IMR-90 (cell line): ENCODE results near the gene LOXL3. TPM values are rescaled to one million over a fixed set of nuclear protein-coding genes. Genes with fewer than 3 reads are reported as not detected.

ENCODE experiments used
- ATAC-seq: fragments of 200-7000 bp; cut with Tn5 transposase; 2 replicates; pipeline ENCODE4 v1.9.1; 2020; ENCODE audit warnings: low read depth, mild to moderate bottlenecking, moderate library complexity
- BruUV-seq: library from RNA; stranded (reverse); fragments of 400-500 nt; replicated peaks from 2 replicates; lab custom pipeline; 2021; lab: Mats Ljungman, UMichigan
- CTCF ChIA-PET: fragments of 300-600 bp; formaldehyde crosslinking; extraction: SDS; loops from one replicate; lab custom pipeline; 2021; ENCODE audit warnings: antibody characterized with exemption; lab: Yijun Ruan, JAX
- POLR2A ChIA-PET: fragments of 300-600 bp; sonication (Branson Sonifier 250); formaldehyde crosslinking; loops from one replicate; lab custom pipeline; 2022; ENCODE audit warnings: antibody characterized with exemption; ENCODE audit not compliant: unreplicated experiment; lab: Charles Lee
- DNase-seq: peaks from one replicate; pipeline ENCODE4 v3.0.0; 2013
- H2AFZ ChIP-seq: replicated peaks from 2 replicates; pipeline ENCODE3; 2013; ENCODE audit warnings: low read length, mild to moderate bottlenecking; ENCODE audit not compliant: poor library complexity
- H2AK5ac ChIP-seq: 2 replicates; pipeline ENCODE4 v1.6.1; 2013; ENCODE audit warnings: low read depth, low read length, inconsistent platforms
- H2AK9ac ChIP-seq: replicated peaks from 2 replicates; pipeline ENCODE3; 2013; ENCODE audit warnings: mild to moderate bottlenecking, low read depth, low read length, moderate library complexity; ENCODE audit not compliant: poor library complexity
- H2BK120ac ChIP-seq: 2 replicates; pipeline ENCODE4 v1.6.1; 2013; ENCODE audit warnings: low read depth, low read length, inconsistent platforms
- H2BK15ac ChIP-seq: 3 replicates; pipeline ENCODE4 v1.6.1; 2013; ENCODE audit warnings: low read depth, low read length, inconsistent platforms
- H2BK20ac ChIP-seq: 2 replicates; pipeline ENCODE4 v1.6.1; 2013; ENCODE audit warnings: low read depth, mild to moderate bottlenecking, inconsistent platforms, low read length, moderate library complexity
- H2BK5ac ChIP-seq: 2 replicates; pipeline ENCODE4 v1.6.1; 2013; ENCODE audit warnings: mild to moderate bottlenecking, low read depth, low read length, inconsistent platforms; ENCODE audit not compliant: poor library complexity, severe bottlenecking
- H3K14ac ChIP-seq: replicated peaks from 2 replicates; pipeline ENCODE4 v1.6.1; 2013; ENCODE audit warnings: low read depth, low read length, inconsistent platforms
- H3K18ac ChIP-seq: 2 replicates; pipeline ENCODE4 v1.6.1; 2013; ENCODE audit warnings: low read depth, low read length, control low read depth
- H3K23ac ChIP-seq: 2 replicates; pipeline ENCODE4 v1.6.1; 2013; ENCODE audit warnings: low read depth, low read length, inconsistent platforms
- H3K27ac ChIP-seq: 2 replicates; pipeline ENCODE4 v1.5.1; 2013; ENCODE audit warnings: mild to moderate bottlenecking, control low read depth, low read length; ENCODE audit not compliant: insufficient read depth
- H3K27me3 ChIP-seq: 2 replicates; pipeline ENCODE4 v1.6.1; 2013; ENCODE audit warnings: low read length; ENCODE audit not compliant: control insufficient read depth, insufficient read depth
- H3K36me3 ChIP-seq: 2 replicates; pipeline ENCODE4 v1.6.1; 2013; ENCODE audit warnings: low read length, mixed read lengths; ENCODE audit not compliant: control insufficient read depth, insufficient read depth
- H3K4ac ChIP-seq: 2 replicates; pipeline ENCODE4 v1.6.1; 2013; ENCODE audit warnings: low read depth, low read length, inconsistent platforms
- H3K4me1 ChIP-seq: 2 replicates; pipeline ENCODE4 v1.6.1; 2013; ENCODE audit warnings: low read length, mixed read lengths; ENCODE audit not compliant: control insufficient read depth, insufficient read depth
- H3K4me2 ChIP-seq: 2 replicates; pipeline ENCODE4 v1.6.1; 2013; ENCODE audit warnings: low read depth, mild to moderate bottlenecking, control low read depth, low read length, moderate library complexity
- H3K4me3 ChIP-seq: 2 replicates; pipeline ENCODE4 v1.5.1; 2013; ENCODE audit warnings: low read depth, mild to moderate bottlenecking, control low read depth, low read length, moderate library complexity; ENCODE audit not compliant: insufficient read depth
- H3K56ac ChIP-seq: 2 replicates; pipeline ENCODE4 v1.6.1; 2013; ENCODE audit warnings: low read length, inconsistent platforms; ENCODE audit not compliant: insufficient read depth; ENCODE audit errors: extremely low read depth
- H3K79me1 ChIP-seq, 2 experiments: 2 replicates each; pipeline ENCODE4 v1.6.1; 2013; ENCODE audit warnings: low read length in 2 of 2, inconsistent platforms in 1 of 2, low read depth in 1 of 2
- H3K9ac ChIP-seq: 2 replicates; pipeline ENCODE4 v1.6.1; 2013; ENCODE audit warnings: low read depth, low read length, control low read depth
- H3K9me1 ChIP-seq: 2 replicates; pipeline ENCODE4 v1.6.1; 2013; ENCODE audit warnings: low read length, inconsistent platforms; ENCODE audit not compliant: insufficient read depth
- H3K9me3 ChIP-seq: 2 replicates; pipeline ENCODE4 v1.6.1; 2013; ENCODE audit warnings: low read length; ENCODE audit not compliant: control insufficient read depth, insufficient read depth
- H4K20me1 ChIP-seq: 2 replicates; pipeline ENCODE4 v1.6.1; 2013; ENCODE audit warnings: low read length, inconsistent platforms; ENCODE audit not compliant: insufficient read depth
- H4K5ac ChIP-seq: 2 replicates; pipeline ENCODE4 v1.6.1; 2013; ENCODE audit warnings: mild to moderate bottlenecking, low read depth, low read length, control low read depth
- H4K8ac ChIP-seq, 2 experiments: 2 replicates each; pipeline ENCODE4 v1.6.1; 2013; ENCODE audit warnings: low read depth in 2 of 2, low read length in 2 of 2, control low read depth in 1 of 2, inconsistent platforms in 1 of 2
- H4K91ac ChIP-seq: 2 replicates; pipeline ENCODE4 v1.6.1; 2013; ENCODE audit warnings: low read depth, low read length, inconsistent platforms; ENCODE audit not compliant: insufficient read depth
- BHLHE40 ChIP-seq: fragments of 150-350 bp; IDR thresholded peaks from 2 replicates; pipeline ENCODE4 v1.6.1; 2016; ENCODE audit warnings: mild to moderate bottlenecking, low read depth, low read length
- FOS ChIP-seq: fragments of 150-350 bp; IDR thresholded peaks from 2 replicates; pipeline ENCODE4 v1.6.1; 2016; ENCODE audit warnings: low read depth, low read length
- MAFK ChIP-seq: IDR thresholded peaks from 2 replicates; pipeline ENCODE4 v1.6.1; 2012; ENCODE audit warnings: low read depth, low read length, improper control_type of control experiment
- MAZ ChIP-seq: IDR thresholded peaks from 2 replicates; pipeline ENCODE4 v1.6.1; 2012; ENCODE audit warnings: low read depth, mild to moderate bottlenecking, low read length, improper control_type of control experiment, moderate library complexity, borderline replicate concordance
- RAD21 ChIP-seq: IDR thresholded peaks from 2 replicates; pipeline ENCODE4 v1.6.1; 2012; ENCODE audit warnings: low read length, improper control_type of control experiment
- RCOR1 ChIP-seq: IDR thresholded peaks from 2 replicates; pipeline ENCODE4 v1.6.1; 2012; ENCODE audit warnings: mild to moderate bottlenecking, low read length, improper control_type of control experiment; ENCODE audit not compliant: insufficient replicate concordance
- RFX5 ChIP-seq: IDR thresholded peaks from 2 replicates; pipeline ENCODE4 v1.8.0; 2012; ENCODE audit warnings: low read depth, mild to moderate bottlenecking, low read length, moderate library complexity
- SMC3 ChIP-seq: fragments of 150-350 bp; IDR thresholded peaks from 2 replicates; pipeline ENCODE4 v1.6.1; 2016; ENCODE audit warnings: low read depth, mild to moderate bottlenecking, antibody characterized with exemption, low read length, moderate library complexity
- USF2 ChIP-seq: fragments of 150-350 bp; IDR thresholded peaks from 2 replicates; pipeline ENCODE4 v1.6.1; 2017; ENCODE audit warnings: mild to moderate bottlenecking, antibody characterized with exemption, low read length, low read depth
- WGBS, 2 experiments: methylation state at CpG; one replicate each; pipeline versions ENCODE4 v1.1.5 to v1.1.7; 2013; ENCODE audit warnings: missing lambda C conversion rate in 2 of 2; ENCODE audit not compliant: insufficient read length in 1 of 2; ENCODE audit errors: extremely low coverage in 2 of 2; 5-methylcytosine and 5-hydroxymethylcytosine counted together
- dilution Hi-C: fragments of 300-500 bp; cut with HindIII; formaldehyde crosslinking; loops from one replicate; pipeline ENCODE4 v1.14.3; 2018; ENCODE audit warnings: low sequenced_read_pairs; ENCODE audit not compliant: unreplicated experiment
- in situ Hi-C: fragments of 300-500 bp; cut with MboI; formaldehyde crosslinking; loops from 3 replicates; pipeline ENCODE4 v1.14.3; 2019; ENCODE audit warnings: low sequenced_read_pairs, inconsistent platforms, mixed read lengths
- intact Hi-C: fragments of 100-400 bp; cut with micrococcal nuclease; formaldehyde crosslinking; loops from 2 replicates; pipeline ENCODE4 v1.10.0; 2022
- polyA plus RNA-seq, 3 experiments: library from polyadenylated mRNA; depleted of rRNA; stranded (reverse); fragments of >200 nt; gene quantifications; 2 replicates each; pipeline ENCODE4 v1.2.3, GENCODE V29; 2012; ENCODE audit warnings: low replicate concordance in 1 of 3
- total RNA-seq: library from RNA; depleted of rRNA; stranded (reverse); fragments of >200 nt; gene quantifications from 2 replicates; pipeline ENCODE4 v1.2.3, GENCODE V29; 2012

LOXL3 gene
- total and polyA plus RNA-seq, 2 of the 4 experiments (the other 2 are of a cell fraction), result 17.9 to 23.4 TPM

GRCh38 chr2:74512744-74513604 is 40.8 kb downstream of the LOXL3 start:
- POLR2A ChIA-PET, result no interaction called here
- no peak overlapping the region for H3K9ac ChIP-seq

More at GRCh38 chr2:74512744-74513604, 40.8 kb downstream of the LOXL3 start:
- no TSS peak for BruUV-seq
- H2AK9ac ChIP-seq, result peak overlapping the region; percentile 5
- H4K5ac ChIP-seq, result no peak overlapping the region
- H3K56ac ChIP-seq, result no peak overlapping the region
- TF ChIP-seq MAZ (no peak), RCOR1 (no peak), RAD21 (no peak), RFX5 (no peak), BHLHE40 (no peak), FOS (no peak), SMC3 (no peak), USF2 (no peak), MAFK (no peak)
- ATAC-seq (no peak), DNase-seq (no peak)
- WGBS, 2 experiments, result 13% methylated on average over 9 of the region's 36 CpGs; no CpG with 5 or more reads in 1 of the 2 experiments
- no peak overlapping the region for H2AFZ ChIP-seq
- H2BK120ac ChIP-seq, result no peak overlapping the region
- H3K23ac ChIP-seq, result peak overlapping the region; percentile 63; the same call in 1 of the 2 replicates
- H2BK15ac ChIP-seq, result no peak overlapping the region
- no peak overlapping the region for H4K91ac ChIP-seq
- H4K20me1 ChIP-seq, result 0 out of 2 replicates have a peak, but pooled peaks cover 5% of the 10 kb centered on the region
- H2BK20ac ChIP-seq, result no peak overlapping the region
- in situ Hi-C loops (no loop called here), intact Hi-C loops (no loop called here), dilution Hi-C loops (no loop called here)
- CTCF ChIA-PET, result no interaction called here
- H3K4me1 ChIP-seq, result 0 out of 2 replicates have a peak, but pooled peaks cover 2% of the 10 kb centered on the region
- no peaks in the 10 kb centered on the region for H3K79me1 ChIP-seq
- no peak overlapping the region for H4K8ac ChIP-seq
- H3K14ac ChIP-seq, result no peak overlapping the region
- H3K4me3 ChIP-seq, result no peak overlapping the region
- no peak overlapping the region for H3K18ac ChIP-seq
- H3K9me1 ChIP-seq, result no peaks in the 10 kb centered on the region
- no peak overlapping the region for H2BK5ac ChIP-seq
- H3K27ac ChIP-seq, result no peak overlapping the region
- peaks cover 18% of the 10 kb centered on the region for H3K9me3 ChIP-seq
- no peaks in the 10 kb centered on the region for H3K36me3 ChIP-seq
- H2AK5ac ChIP-seq, result peak overlapping the region; percentile 50; the same call in 1 of the 2 replicates
- no peak overlapping the region for H3K4me2 ChIP-seq
- H3K27me3 ChIP-seq, result peaks cover 69% of the 10 kb centered on the region
- no peak overlapping the region for H3K4ac ChIP-seq
